ENCODE data around the gene BCL11A.

The BCL11A gene

GRCh38 chr2:60523963-60524362 lies 29.5 kb downstream of the BCL11A start:
- no peak for DNase-seq

- DNase-seq: no peak
These were observed 31.0 kb downstream of the BCL11A start for GRCh38 chr2:60522462-60522861.

GRCh38 chr2:60521626-60522025 lies 31.8 kb downstream of the BCL11A start:
- DNase-seq: no peak

- DNase-seq: no peak
These were observed 32.4 kb downstream of the BCL11A start for GRCh38 chr2:60520917-60521539.

- no peak for DNase-seq
These were observed 33.1 kb downstream of the BCL11A start for GRCh38 chr2:60520151-60520876.

GRCh38 chr2:60519231-60519863 lies 34.1 kb downstream of the BCL11A start:
- no peak for DNase-seq

- DNase-seq: no peak
These were observed 34.9 kb downstream of the BCL11A start for GRCh38 chr2:60518567-60518966.

- DNase-seq: no peak
These were observed 36.0 kb downstream of the BCL11A start for GRCh38 chr2:60517446-60517845.

GRCh38 chr2:60516826-60517225 lies 36.6 kb downstream of the BCL11A start:
- no peak for DNase-seq

- no peak for DNase-seq
These were observed 37.1 kb downstream of the BCL11A start for GRCh38 chr2:60516383-60516811.

GRCh38 chr2:60515721-60516226 lies 37.7 kb downstream of the BCL11A start:
- DNase-seq: no peak

- DNase-seq: no peak
These were observed 39.5 kb downstream of the BCL11A start for GRCh38 chr2:60513996-60514395.

- DNase-seq: no peak
These were observed 40.3 kb downstream of the BCL11A start for GRCh38 chr2:60513191-60513590.

- no peak for DNase-seq
These were observed 40.8 kb downstream of the BCL11A start for GRCh38 chr2:60512641-60513040.

GRCh38 chr2:60512062-60512622 lies 41.3 kb downstream of the BCL11A start:
- no peak for DNase-seq

- DNase-seq: no peak
These were observed 42.7 kb downstream of the BCL11A start for GRCh38 chr2:60510713-60511112.

GRCh38 chr2:60509066-60509465 lies 44.4 kb downstream of the BCL11A start:
- no peak for DNase-seq

- no peak for DNase-seq
These were observed 45.0 kb downstream of the BCL11A start for GRCh38 chr2:60508339-60508917.

- DNase-seq: no peak
These were observed 46.1 kb downstream of the BCL11A start for GRCh38 chr2:60507211-60507965.

- DNase-seq: no peak
These were observed 47.6 kb downstream of the BCL11A start for GRCh38 chr2:60505880-60506260.

- DNase-seq: no peak
These were observed 48.1 kb downstream of the BCL11A start for GRCh38 chr2:60505240-60505879.

GRCh38 chr2:60504049-60504448 lies 49.4 kb downstream of the BCL11A start:
- no peak for DNase-seq

Measured in activated naive CD4-positive, alpha-beta T cell (primary cell).